Activated CD4-positive, alpha-beta T cell treated with anti-CD3 and anti-CD28 coated beads for 1 hour (primary cell): ENCODE measurements around the gene RNF10.
"Not testable (repeated sequence)": the region's sequence is repeated elsewhere in the genome, so short reads cannot be mapped to it uniquely, and the experiment has no call there.

Source experiments
- DNase-seq: peaks from one replicate; pipeline ENCODE4 v3.0.0-alpha.2; 2020

RNF10 gene

DNA sequence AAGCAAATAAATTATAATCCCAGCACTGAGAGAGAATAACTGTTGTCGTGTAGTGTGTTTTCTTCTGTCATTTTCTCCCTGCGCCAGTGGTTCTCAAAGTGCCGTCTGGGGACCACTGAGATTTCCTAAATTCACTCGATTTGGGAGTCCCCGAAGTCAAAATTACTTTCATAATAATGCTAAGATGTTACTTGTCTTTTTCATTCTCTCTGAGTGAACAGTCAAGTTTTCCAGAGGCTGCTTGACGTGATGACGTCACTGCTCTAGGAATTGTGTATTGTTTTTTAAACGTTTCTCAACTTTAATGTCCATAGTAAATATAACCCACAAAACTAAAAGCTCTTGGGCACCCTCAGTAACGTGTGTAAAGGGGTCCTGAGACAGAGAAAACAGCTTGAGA is 47.8 kb downstream of the RNF10 start:
- DNase-seq, result no peak

DNA sequence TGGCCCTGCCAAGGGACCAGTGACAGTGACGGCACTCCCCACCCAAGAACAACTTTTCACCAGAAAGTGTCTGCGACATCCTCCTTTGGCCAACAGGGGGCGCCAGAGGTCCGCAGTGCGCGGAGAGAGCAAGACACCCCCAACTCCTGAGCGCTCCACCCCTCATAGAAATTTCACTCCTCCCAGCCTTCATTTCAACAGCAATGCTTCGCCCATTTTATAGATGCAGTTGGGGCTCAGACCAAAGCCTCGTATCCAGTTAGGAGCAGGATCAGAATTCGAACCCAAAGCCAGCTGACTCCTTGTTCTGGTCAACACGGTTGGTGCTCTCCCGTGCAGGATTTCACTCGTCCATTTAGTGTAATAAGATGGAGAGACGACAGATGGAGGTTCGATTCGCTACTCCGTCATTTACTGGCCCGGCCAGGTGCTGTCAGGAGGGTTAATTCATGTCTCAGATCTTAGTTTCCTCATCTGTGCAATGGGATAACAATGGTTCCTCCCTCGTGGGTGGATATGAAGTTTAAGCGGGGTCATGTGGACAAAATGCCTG is 49.4 kb downstream of the RNF10 start:
- DNase-seq, result peak; percentile 75

DNA sequence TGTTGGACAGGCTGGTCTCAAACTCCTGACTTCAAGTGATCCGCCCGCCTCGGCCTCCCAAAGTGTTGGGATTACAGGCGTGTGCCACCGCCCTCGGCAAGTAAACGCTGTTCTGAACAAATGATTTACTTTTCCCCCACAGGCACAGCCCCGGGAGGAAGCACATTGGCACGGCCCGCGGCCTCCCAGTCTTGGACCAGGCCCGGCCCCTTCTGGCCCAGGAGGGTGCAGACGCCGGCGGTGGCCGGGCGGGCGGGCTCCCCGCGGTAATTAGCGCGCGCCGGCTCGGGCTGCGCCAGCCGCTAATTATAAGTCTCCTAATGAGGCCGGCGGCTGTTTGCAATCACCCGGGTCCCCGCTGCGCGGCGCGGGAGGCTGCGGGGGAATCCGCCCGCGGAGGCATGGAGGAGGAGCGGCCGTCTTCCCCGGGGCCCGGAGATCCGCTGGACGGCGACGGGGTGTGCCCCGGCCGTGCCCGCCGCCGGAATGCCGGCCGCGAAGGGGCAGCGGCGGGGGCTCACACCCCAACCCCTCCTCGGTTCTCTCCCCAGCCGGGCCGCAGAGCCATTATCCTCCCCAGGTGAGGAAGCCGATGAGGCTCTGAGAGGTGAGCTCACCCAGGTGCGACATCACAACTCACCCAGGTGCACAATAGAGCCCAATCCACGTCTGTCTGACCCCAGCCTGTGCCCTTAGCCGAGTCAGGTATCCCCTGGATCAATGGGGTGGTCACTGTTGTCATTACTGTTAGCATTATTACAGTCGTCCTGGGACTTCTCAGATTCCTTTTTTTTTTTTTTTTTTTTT is 50.4 kb downstream of the RNF10 start:
- peak; percentile 36 for DNase-seq

DNA sequence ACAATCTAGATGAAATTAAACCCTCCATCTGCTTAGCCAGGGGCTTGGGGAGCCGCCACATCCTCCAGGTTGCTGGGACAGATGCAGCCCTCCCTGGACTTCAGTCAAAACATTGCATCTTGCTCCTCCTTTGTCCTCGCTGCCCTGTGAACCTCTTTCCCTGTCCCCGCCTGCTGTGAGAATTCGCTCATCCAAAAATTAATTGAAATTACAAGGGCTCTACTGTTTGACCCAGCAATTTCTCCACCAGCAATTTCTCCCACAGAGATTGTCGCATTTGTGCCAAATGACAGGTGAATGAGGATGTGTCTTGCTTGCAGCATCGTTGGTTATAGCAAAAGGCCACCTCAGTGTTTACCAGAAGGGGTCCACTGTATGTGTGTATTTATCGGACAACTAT is 52.0 kb downstream of the RNF10 start:
- no peak for DNase-seq

DNA sequence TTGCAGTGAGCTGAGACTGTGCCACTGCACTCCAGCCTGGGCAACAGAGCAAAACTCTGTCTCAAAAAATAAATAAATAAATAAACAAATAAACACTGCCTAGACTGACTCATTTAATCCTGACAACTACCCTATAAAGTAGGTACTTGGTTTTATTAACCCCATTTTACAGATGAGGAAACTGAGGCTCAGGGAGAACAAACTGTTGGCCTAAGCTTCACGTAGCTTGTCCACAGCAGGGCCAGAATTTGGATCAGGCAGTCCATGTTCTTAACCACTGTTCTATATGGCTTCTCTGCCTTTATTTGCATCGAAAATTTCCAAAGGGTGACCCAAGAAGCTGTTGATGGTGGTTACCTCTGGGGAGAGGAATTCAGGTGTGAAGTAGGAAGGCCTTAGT is 52.7 kb downstream of the RNF10 start:
- no peak for DNase-seq

DNA sequence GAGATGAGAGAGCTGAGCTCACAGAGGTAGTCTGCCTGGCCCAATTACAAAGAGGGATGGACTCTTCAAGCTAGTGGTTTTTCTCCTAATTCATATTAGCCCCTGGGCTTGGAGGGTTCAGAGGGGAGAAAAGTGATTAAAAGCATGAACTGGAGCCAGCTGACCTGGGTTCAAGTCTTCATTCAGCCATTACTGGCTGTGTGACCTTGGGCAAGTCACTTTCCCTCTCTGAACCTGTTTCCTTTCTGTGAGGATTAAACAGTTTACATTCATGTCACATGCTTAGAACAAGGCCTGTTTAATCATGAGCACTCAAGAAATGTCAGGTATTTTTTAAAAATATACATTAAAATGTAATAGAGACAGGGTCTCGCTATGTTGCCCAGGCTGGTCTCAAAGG is 54.2 kb downstream of the RNF10 start:
- DNase-seq, result no peak

DNA sequence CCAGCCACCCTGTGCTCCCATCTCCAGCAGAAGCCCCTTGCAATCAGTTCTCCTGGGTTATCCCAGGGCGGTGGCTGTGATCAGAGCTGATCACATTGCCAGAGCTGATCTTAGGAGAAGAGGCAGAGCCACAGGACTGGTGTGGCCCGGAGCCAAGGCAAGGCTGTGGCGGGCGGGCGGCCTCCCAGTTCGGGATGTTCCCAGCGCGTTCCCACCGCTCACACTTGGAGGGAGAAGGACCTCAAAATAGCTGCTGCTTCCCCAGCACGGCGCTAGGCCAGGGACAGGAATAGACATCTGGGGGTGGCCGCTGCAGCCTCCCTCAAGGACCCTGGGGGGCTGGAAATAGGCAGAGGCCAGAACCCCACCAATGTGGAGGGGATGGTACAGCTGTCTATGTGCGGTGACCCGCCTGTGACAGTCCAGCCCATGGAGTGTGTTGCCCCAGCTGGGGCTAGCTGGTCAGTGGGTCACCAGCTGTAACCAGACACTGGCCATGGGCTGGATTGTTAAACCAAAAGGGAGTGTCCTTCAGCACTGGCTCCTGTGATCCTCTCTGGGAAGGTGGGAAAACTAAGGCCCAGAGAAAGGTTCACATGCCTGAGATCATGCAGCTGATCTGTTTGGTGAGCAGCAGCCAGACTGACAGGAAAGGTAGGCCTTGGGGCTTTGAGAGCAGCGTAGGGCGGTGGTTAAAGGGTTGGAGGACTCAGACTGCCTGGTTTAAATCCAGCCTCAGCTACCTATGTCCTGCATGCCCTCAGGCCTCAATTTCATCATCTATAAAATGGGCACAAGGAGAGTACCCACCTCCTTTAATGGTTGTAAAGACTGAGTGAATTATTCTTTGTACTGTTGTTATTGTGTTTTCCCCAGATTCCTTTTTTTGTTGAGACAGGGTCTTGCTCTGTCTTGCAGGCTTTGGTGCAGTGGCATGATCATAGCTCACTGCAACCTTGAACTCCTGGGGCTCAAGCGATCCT is 55.1 kb downstream of the RNF10 start:
- no peak for DNase-seq

DNA sequence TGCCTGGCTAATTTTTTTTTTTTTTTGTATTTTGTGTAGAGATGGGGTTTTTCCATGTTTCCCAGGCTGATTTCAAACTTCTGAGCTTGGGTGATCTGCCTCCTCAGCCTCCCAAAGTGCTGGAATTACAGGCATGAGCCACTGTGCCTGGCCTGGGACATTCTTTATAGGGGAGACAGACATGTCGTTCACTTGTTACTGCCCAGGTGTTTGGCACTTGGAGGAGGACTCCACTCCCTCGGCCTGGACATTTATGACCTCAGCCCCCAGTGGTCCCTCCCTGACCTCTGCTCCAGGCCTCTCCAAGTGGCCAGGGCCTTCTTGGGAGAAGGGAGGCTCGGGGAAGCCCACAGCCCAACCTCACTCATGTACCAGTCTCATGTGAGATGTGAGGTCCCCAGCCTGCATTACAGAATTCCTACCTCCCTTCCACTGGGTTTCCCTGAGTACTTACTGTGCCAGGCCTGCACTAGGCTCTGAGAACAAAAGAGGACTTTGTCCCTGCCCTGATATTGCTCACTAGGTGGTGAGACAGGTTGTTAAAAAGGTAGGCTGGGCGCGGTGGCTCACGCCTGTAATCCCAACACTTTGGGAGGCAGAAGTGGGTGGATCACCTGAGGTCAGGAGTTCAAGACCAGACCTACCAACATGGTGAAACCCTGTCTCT is 56.7 kb downstream of the RNF10 start:
- no peak for DNase-seq

DNA sequence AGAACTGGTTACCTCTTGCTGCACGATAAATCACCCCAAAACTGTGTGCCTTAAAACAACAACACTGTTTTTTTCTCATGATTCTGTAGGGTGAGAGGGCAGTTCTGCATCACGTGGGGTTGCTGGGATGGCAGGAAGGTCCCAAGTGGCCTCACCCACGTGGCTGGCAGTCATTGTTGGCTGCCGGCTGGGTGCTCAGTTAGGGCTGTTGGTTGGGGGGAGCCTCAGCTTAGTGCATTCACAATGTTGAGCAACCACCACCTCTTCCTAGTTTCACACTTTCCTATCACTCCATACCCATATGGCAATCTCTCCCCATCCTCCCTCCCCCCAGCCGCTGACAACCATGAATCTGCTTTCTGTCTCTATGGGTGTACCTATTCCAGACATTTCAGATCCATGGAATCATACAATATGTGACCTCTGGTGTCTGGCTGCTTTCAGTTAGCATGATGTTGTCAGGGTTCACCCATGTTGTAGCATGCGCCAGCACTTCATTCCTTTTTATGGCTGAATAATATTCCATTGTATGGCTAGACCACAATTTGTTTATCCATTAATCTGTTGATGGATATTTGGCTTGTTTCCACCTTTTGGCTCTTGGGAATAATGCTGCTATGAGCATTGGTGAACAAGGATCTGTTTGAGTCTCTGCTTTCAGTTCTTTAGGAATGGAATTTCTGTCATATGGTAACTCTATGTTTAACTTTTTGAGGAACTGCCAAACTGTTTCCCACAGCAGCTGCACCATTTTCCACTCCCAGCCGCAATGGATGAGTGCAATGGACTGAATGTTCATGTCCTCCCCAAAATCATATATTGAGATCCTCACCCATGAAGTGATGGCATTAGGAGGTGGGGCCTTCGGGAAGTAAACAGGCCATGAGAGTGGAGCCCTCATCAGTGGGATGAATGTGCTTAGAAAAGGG is 58.2 kb downstream of the RNF10 start:
- no peak for DNase-seq

DNA sequence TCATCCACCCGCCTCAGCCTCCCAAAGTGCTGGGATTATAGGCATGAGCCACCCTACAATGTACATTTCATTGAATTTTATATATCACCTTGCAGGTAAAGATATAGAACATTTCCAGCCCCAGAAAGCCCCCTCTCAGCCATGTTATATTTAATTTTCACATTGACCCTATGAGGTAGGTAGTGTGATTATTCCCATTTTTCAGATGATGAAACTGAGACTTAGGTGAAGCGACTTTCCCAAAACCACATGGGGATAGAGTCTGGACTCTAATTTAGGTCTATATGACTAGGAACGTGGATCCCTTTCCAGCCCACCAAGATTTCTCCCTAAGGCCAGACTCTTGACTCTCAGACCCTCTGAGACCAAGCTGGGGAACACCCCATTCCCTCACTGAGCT is 62.7 kb downstream of the RNF10 start:
- DNase-seq, result no peak

DNA sequence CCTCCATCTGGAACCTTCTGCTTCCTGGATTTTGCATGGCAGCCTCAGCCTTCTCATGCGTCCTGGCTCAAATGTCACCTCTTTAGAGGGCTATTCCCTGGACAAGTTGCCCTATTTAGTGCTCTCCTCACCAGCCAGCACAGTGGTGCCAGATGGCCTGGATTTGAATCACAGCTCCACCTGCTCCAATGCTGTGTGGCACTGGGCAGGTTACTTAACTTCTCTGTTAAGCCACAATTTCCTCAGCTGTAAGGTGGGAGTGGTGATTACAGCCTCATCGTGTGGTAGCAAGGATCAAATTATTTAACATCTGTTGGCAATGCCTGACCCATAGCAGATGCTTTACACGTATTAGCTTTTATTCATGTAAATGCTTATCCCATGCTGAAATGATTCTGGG is 63.7 kb downstream of the RNF10 start:
- no peak for DNase-seq

DNA sequence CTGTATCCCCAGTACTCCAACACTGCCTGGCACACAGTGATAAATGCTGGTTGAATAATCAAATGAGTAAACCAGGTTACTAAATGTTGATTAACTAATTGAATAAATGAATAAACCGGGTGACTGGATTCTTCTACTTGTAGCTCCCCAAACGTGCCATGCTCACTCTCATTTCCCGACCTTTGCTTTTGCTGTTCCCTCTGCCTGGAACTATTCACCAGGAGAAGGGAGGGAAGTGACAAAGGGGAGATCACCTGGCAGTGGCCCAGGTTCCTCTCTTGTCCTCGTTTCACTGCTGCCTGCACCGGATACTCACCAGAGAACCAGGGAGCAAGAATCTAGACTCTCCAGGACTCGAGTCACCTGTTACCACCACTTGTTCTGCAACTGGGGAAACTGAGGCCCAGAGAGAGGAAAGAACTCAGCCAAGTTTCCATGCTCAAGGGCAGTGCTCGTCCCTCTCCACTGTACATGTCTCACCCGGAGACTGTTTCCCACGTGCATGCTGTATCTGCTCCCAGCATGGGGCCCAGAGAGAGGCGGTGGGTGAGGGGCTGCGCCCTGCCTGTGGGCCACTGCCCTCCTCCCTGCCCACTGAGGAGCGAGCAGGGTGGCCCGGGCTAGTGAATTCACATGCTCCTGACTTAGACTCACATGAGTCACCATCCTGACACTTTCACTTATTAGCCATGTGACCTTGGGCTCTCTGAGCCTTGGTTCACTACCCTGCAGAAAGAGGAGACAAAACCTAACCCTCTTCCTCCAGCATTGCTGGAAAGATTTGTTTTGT is 64.7 kb downstream of the RNF10 start:
- DNase-seq, result no peak

DNA sequence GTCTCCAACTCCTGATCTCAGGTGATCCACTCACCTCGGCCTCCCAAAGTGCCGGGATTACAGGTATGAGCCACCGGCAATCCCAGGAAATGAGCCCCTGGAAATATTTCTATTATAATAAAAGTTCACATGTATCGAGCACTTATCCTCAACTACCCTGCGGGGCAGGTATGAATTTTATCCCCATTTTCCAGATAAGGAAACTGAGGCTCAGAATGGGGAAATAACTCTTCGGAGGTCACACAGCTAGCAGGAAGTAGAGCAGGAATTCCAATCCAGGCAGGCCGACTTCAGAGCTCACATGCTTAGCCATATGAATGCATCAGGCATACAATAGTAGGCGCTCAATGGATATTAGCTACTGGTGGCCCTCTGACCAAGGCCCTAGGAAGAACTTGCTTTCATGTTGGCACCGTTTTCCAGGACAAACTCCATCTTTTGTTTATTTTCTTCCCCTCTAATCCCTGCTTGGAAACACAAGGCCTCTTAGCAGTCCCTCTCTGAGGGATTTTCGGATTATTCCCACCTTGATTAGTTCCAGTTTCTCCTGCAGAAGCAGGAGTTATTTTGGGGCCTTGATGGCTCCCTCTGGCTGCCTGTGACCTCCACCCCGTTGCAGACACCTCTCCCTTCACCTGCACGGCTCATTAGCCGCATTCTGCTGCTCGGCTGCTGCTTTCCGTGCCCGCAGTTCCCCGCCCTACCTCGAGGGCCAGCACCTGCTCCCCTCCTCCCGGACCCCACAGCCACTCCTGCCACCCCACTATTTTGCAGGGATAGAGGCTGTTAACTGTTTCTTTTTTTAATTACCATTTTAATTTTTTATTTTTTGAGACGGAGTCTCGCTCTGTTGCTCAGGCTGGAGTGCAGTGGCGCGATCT is 65.8 kb downstream of the RNF10 start:
- no peak for DNase-seq

DNA sequence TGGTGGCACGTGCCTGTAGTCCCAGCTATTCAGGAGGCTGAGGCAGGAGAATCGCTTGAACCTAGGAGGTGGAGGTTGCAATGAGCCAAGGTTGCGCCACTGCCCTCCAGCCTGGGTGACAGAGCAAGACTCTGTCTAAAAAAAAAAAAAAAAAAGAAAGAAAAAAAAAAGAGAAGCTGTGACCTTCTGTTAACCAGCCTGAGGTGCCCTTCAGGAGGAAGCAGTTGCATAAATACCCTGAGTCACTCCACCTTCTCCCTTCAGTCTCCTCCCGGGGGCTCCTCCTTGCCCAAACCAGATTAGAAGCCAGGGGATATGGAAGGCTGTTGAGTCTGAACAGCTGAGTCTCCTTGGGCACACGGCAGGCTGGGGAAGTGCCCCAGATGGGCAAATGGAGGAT is 68.3 kb downstream of the RNF10 start:
- not testable (repeated sequence) for DNase-seq

DNA sequence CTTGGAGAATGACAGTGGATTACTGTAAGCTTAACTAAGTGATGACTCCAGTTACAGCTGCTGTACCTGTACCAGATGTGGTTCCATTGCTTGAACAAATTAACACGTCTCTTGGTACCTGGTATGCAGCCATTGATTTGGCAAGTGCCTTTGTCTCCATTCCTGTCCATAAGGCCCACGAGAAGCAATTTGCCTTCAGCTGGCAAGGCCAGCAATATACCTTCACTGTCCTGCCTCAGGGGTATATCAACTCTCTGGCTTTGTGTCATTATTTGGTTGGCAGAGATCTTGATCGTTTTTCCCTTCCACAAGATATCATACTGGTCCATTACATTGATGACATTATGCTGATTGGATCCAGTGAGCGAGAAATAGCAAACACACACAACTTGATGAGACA is 76.4 kb downstream of the RNF10 start:
- DNase-seq, result no peak

DNA sequence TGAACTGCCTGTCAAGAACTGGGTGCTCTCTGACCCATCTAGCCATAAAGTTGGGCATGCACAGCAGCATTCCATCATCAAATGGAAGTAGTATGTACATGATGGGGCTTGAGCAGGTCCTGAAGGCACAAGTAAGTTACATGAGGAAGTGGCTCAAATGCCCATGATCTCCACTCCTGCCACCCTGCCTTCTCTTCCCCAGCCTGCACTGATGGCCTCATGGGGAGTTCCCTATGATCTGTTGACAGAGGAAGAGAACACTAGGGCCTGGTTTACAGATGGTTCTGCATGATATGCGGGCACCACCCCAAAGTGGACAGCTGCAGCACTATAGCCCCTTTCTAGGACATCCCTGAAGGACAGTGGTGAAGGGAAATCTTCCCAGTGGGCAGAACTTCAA is 77.4 kb downstream of the RNF10 start:
- not testable (repeated sequence) for DNase-seq

DNA sequence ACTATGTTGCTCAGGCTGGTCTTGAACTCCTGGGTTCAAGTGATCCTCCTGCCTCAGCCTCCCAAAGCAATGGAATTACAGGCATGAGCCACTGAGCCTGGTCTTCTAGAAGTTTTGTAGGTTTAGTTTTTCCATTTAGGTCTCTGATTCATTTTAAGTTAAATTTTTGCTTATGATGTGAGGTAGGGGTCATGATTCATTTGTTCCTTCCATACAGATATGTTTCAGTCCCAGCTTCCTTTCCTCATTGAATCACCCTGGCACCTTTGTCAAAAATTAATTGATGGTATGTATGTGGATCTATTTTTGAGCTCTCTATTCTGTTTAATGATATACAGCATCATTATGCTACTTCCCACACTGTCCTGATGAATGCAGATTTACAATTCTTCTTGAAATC is 80.7 kb downstream of the RNF10 start:
- no peak for DNase-seq

DNA sequence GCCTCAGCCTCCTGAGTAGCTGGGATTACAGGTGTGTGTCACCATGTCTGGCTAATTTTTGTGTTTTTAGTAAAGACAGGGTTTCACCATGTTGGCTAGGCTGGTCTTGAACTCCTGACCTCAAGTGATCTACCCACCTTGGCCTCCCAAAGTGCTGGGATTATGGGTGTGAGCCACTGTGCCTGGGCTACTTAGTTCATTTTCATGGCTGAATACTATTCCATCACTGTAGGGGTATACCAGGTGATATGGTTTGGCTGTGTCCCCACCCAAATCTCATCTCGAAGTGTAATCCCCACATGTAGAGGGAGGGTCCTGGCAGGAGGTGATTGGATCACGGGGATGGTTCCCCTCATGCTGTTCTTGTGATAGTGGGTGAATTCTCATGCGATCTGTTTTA is 83.0 kb downstream of the RNF10 start:
- DNase-seq, result not testable (repeated sequence)

DNA sequence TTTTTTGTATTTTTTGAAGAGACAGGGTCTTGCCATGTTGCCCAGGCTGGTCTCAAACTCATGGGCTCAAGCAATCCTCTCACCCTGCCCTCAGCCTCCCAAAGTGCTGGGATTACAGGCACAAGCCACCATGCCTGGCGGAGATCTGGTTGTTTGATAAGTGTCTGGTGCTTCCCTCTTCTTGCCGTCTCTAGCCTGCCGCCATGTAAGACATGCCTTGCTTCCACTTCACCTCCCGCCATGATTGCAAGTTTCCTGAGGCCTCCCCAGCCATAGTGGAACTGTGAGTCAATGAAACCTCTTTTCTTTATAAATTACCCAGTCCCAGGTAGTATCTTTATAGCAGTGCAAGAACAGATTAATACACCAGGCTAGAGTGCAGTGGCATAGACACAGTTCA is 83.6 kb downstream of the RNF10 start:
- DNase-seq, result not testable (repeated sequence)
